B cell (primary cell): ENCODE results near the gene CGNL1. TPM values are rescaled to one million over a fixed set of nuclear protein-coding genes. Genes with fewer than 3 reads are reported as not detected.

Source experiments
- ATAC-seq: fragments of 200-7000 bp; cut with Tn5 transposase; one replicate; pipeline ENCODE4 v1.10.0; 2021; ENCODE audit warnings: low read depth, mild to moderate bottlenecking, moderate number of reproducible peaks, moderate library complexity
- CTCF ChIA-PET: fragments of 350-600 bp; sonication (Branson Sonifier 250); formaldehyde crosslinking; loops from one replicate; lab custom pipeline; 2021; ENCODE audit warnings: antibody characterized with exemption, inconsistent platforms; lab: Charles Lee
- POLR2A ChIA-PET: fragments of 350-600 bp; sonication (Branson Sonifier 250); formaldehyde crosslinking; loops from one replicate; lab custom pipeline; 2021; ENCODE audit warnings: antibody characterized with exemption; lab: Charles Lee
- DNase-seq: peaks from one replicate; pipeline ENCODE4 v3.0.0; 2013
- H2AFZ ChIP-seq: 2 replicates; pipeline ENCODE4 v1.6.1; 2012; ENCODE audit warnings: mild to moderate bottlenecking, low read depth, low read length; ENCODE audit not compliant: insufficient read depth, poor library complexity, severe bottlenecking
- H3K27ac ChIP-seq, 2 donors: 1 replicate in 1 of 2; 2 replicates in 1 of 2; pipeline ENCODE4 v1.5.1; 2012 to 2013; ENCODE audit warnings: low read length in 2 of 2, mild to moderate bottlenecking in 2 of 2, moderate library complexity in 1 of 2
- H3K27me3 ChIP-seq, 4 experiments: fragments of 200-600 bp in 1 of 4; sonication (generic) in 1 of 4; replicated peaks in 1 of 4; 1 replicate in 2 of 4; 2 replicates in 2 of 4; pipeline versions ENCODE4 v1.6.1 to v1.7.0; 2013 to 2016; ENCODE audit warnings: low read length in 3 of 4, mild to moderate bottlenecking in 2 of 4, mixed read lengths in 1 of 4, moderate library complexity in 1 of 4; ENCODE audit not compliant: insufficient read depth in 4 of 4, control insufficient read depth in 3 of 4; ENCODE audit errors: control extremely low read depth in 1 of 4
- H3K36me3 ChIP-seq, 2 experiments: replicated peaks in 1 of 2; 1 replicate in 1 of 2; 2 replicates in 1 of 2; pipeline versions ENCODE4 v1.6.1 to v1.7.1; 2013; ENCODE audit warnings: low read length in 1 of 2; ENCODE audit not compliant: insufficient read depth in 2 of 2, control insufficient read depth in 1 of 2; ENCODE audit errors: control extremely low read depth in 1 of 2, extremely low read depth in 1 of 2
- H3K4me1 ChIP-seq, 2 donors: fragments of 200-600 bp in 1 of 2; sonication (generic) in 1 of 2; 1 replicate in 1 of 2; 2 replicates in 1 of 2; pipeline versions ENCODE4 v1.5.1 to v1.6.1; 2013 to 2017; ENCODE audit warnings: low read length in 2 of 2; ENCODE audit not compliant: control insufficient read depth in 2 of 2, insufficient read depth in 2 of 2
- H3K4me2 ChIP-seq: replicated peaks from 2 replicates; pipeline ENCODE3; 2012; ENCODE audit warnings: mild to moderate bottlenecking, low read depth, low read length; ENCODE audit not compliant: poor library complexity, severe bottlenecking
- H3K4me3 ChIP-seq, 5 experiments: fragments of 200-600 bp in 1 of 5; sonication (generic) in 1 of 5; 1 replicate in 3 of 5; 2 replicates in 2 of 5; pipeline versions ENCODE4 v1.5.1 to v1.7.0; 2011 to 2016; ENCODE audit warnings: low read length in 4 of 5, mild to moderate bottlenecking in 4 of 5, low read depth in 2 of 5, control low read depth in 1 of 5, moderate library complexity in 1 of 5; ENCODE audit not compliant: insufficient read depth in 1 of 5; ENCODE audit errors: control extremely low read depth in 1 of 5, extremely low read depth in 1 of 5
- H3K79me2 ChIP-seq: fragments of 200-600 bp; sonication (generic); one replicate; pipeline ENCODE4 v1.6.0; 2016; ENCODE audit warnings: low read length; ENCODE audit not compliant: control insufficient read depth, insufficient read depth
- H3K9ac ChIP-seq: fragments of 200-600 bp; sonication (generic); 2 replicates; pipeline ENCODE4 v1.6.1; 2017; ENCODE audit warnings: mild to moderate bottlenecking, low read length, moderate library complexity
- H3K9me3 ChIP-seq, 3 donors: one replicate each; pipeline versions ENCODE4 v1.6.1 to v1.7.1; 2013; ENCODE audit warnings: low read length in 2 of 3; ENCODE audit not compliant: control insufficient read depth in 2 of 3, insufficient read depth in 1 of 3; ENCODE audit errors: control extremely low read depth in 1 of 3
- H4K20me1 ChIP-seq: 2 replicates; pipeline ENCODE4 v1.6.0; 2012; ENCODE audit warnings: mild to moderate bottlenecking, low read length; ENCODE audit not compliant: insufficient read depth, control insufficient read depth, poor library complexity, severe bottlenecking
- H3K27ac Mint-ChIP-seq: one replicate; pipeline ENCODE4 v1.8.0; 2021; ENCODE audit warnings: mixed read lengths
- H3K27me3 Mint-ChIP-seq: one replicate; pipeline ENCODE4 v1.8.0; 2021; ENCODE audit warnings: mixed read lengths
- H3K4me1 Mint-ChIP-seq: one replicate; pipeline ENCODE4 v1.8.0; 2021; ENCODE audit warnings: mixed read lengths
- H3K4me3 Mint-ChIP-seq: one replicate; pipeline ENCODE4 v1.8.0; 2021; ENCODE audit warnings: mixed read lengths
- H3K9me3 Mint-ChIP-seq: one replicate; pipeline ENCODE4 v1.8.0; 2022; ENCODE audit warnings: mixed read lengths; ENCODE audit not compliant: insufficient read depth
- CTCF ChIP-seq: fragments of 200-600 bp; IDR thresholded peaks from one replicate; pipeline ENCODE4 v1.8.0; 2022; ENCODE audit warnings: antibody characterized with exemption, mild to moderate bottlenecking
- EZH2 ChIP-seq: IDR thresholded peaks from 2 replicates; pipeline ENCODE4 v1.6.1; 2012; ENCODE audit warnings: borderline replicate concordance, low read depth, mild to moderate bottlenecking, moderate library complexity, low read length; ENCODE audit not compliant: insufficient read depth, poor library complexity, severe bottlenecking
- WGBS: methylation state at CpG from one replicate; pipeline ENCODE4 v1.1.5; 2013; ENCODE audit warnings: missing lambda C conversion rate; ENCODE audit not compliant: insufficient coverage; 5-methylcytosine and 5-hydroxymethylcytosine counted together
- intact Hi-C: fragments of 100-400 bp; cut with micrococcal nuclease; formaldehyde crosslinking; loops from one replicate; pipeline ENCODE4 v1.10.0; 2022
- polyA plus RNA-seq: library from polyadenylated mRNA; depleted of rRNA; stranded (reverse); fragments of >200 nt; gene quantifications from 2 replicates; pipeline ENCODE4 v1.2.3, GENCODE V29; 2012
- total RNA-seq, 2 donors: library from RNA; stranded (reverse); fragments of 120-200 nt in 1 of 2; gene quantifications; 1 replicate in 1 of 2; 2 replicates in 1 of 2; pipeline versions ENCODE4 v1.2.3 to v1.2.4, GENCODE V29; 2013 to 2022

Gene CGNL1
- total and polyA plus RNA-seq, 2 donors (not counting 1 experiment from before 2014, with no cell fraction given), result 0.03 to 0.12 TPM

- H3K4me2 ChIP-seq, result no peak overlapping the region
- H3K4me3 ChIP-seq, result no peak overlapping the region
- H3K27ac ChIP-seq, result no peak overlapping the region
- no peak overlapping the region for H3K9ac ChIP-seq
- Mint-ChIP-seq H3K4me3 (no peak overlapping the region), H3K4me1 (no peaks in the 10 kb centered on the region), H3K27ac (no peak overlapping the region), H3K27me3 (peaks cover 7% of the 10 kb centered on the region), H3K9me3 (no peaks in the 10 kb centered on the region)
- H3K27me3 ChIP-seq, result peaks cover 0 to 4% (median 0%) of the 10 kb centered on the region in 4 experiments
- H3K4me1 ChIP-seq, result no peaks in the 10 kb centered on the region
- no peak for TF ChIP-seq CTCF
- no peak for TF ChIP-seq EZH2
- ATAC-seq (no peak), DNase-seq (no peak)
- ChIA-PET CTCF (no interaction called here), POLR2A (no interaction called here)
- H3K9me3 ChIP-seq, result peaks cover 0 to 12% (median 9%) of the 10 kb centered on the region in 3 donors
- no peaks in the 10 kb centered on the region for H4K20me1 ChIP-seq
- 83% methylated on average over 4 of the region's 5 CpGs for WGBS
- H2AFZ ChIP-seq, result no peak overlapping the region
- intact Hi-C loops, result no loop called here
- H3K36me3 ChIP-seq, result no peaks in the 10 kb centered on the region
- no peaks in the 10 kb centered on the region for H3K79me2 ChIP-seq
Observed at GRCh38 chr15:57461541-57461940, 85.2 kb downstream of the CGNL1 start.

GRCh38 chr15:57462381-57462780 lies 86.1 kb downstream of the CGNL1 start:
- no peak overlapping the region for H3K4me3 Mint-ChIP-seq
- DNase-seq (no peak), ATAC-seq (no peak)
- Histone ChIP-seq H3K36me3 (no peaks in the 10 kb centered on the region), H3K4me2 (no peak overlapping the region), H2AFZ (no peak overlapping the region), H3K79me2 (no peaks in the 10 kb centered on the region), H3K27ac (no peak overlapping the region), H4K20me1 (no peaks in the 10 kb centered on the region), H3K9me3 (peaks cover 0 to 12% (median 9%) of the 10 kb centered on the region in 3 donors), H3K4me3 (no peak overlapping the region), H3K4me1 (no peaks in the 10 kb centered on the region), H3K27me3 (peaks cover 0 to 4% (median 0%) of the 10 kb centered on the region in 4 experiments), H3K9ac (no peak overlapping the region)
- no peak overlapping the region for H3K27ac Mint-ChIP-seq
- H3K9me3 Mint-ChIP-seq, result no peaks in the 10 kb centered on the region
- intact Hi-C loops, result no loop called here
- no peaks in the 10 kb centered on the region for H3K4me1 Mint-ChIP-seq
- ChIA-PET POLR2A (no interaction called here), CTCF (no interaction called here)
- peaks cover 13% of the 10 kb centered on the region for H3K27me3 Mint-ChIP-seq
- WGBS, result no CpG with 5 or more reads among the region's 2 CpGs
- no peak for TF ChIP-seq CTCF
- no peak for TF ChIP-seq EZH2
